Retinal pigment epithelial cell (primary cell): Measurements from ENCODE around the gene WIPF3.

Experiments
- DNase-seq: peaks from one replicate; pipeline ENCODE4 v3.0.0-alpha.2; 2010; ENCODE audit warnings: low read depth
- H3K4me3 ChIP-seq: 2 replicates; pipeline ENCODE4 v1.5.1; 2011; ENCODE audit warnings: mild to moderate bottlenecking, low read length, control low read depth, moderate library complexity
- CTCF ChIP-seq: conservative IDR thresholded peaks from 2 replicates; pipeline ENCODE4 v1.5.1; 2011; ENCODE audit warnings: low read depth, low read length, control low read depth, inconsistent platforms

Gene WIPF3

GRCh38 chr7:29815181-29816105 is 9.1 kb downstream of the WIPF3 start:
- H3K4me3 ChIP-seq, result no peak overlapping the region
- TF ChIP-seq CTCF, result no peak
- no peak for DNase-seq

- no peak for TF ChIP-seq CTCF
- DNase-seq, result no peak
- no peak overlapping the region for H3K4me3 ChIP-seq
These were observed 12.0 kb downstream of the WIPF3 start for GRCh38 chr7:29818308-29818707.

GRCh38 chr7:29825775-29826529 is 19.6 kb downstream of the WIPF3 start:
- no peak for DNase-seq
- no peak overlapping the region for H3K4me3 ChIP-seq
- TF ChIP-seq CTCF, result no peak

GRCh38 chr7:29826530-29826822 is 20.2 kb downstream of the WIPF3 start:
- no peak overlapping the region for H3K4me3 ChIP-seq
- no peak for DNase-seq
- TF ChIP-seq CTCF, result no peak

GRCh38 chr7:29826904-29827303 is 20.6 kb downstream of the WIPF3 start:
- no peak for DNase-seq
- H3K4me3 ChIP-seq, result no peak overlapping the region
- no peak for TF ChIP-seq CTCF

GRCh38 chr7:29831705-29832104 is 25.4 kb downstream of the WIPF3 start:
- H3K4me3 ChIP-seq, result no peak overlapping the region
- no peak for TF ChIP-seq CTCF
- no peak for DNase-seq
